Astrocyte of the spinal cord (primary cell): ENCODE results near the gene SMO.

Experiments
- DNase-seq: peaks from one replicate; pipeline ENCODE4 v3.0.0; 2011; ENCODE audit warnings: low read depth, low spot score
- H3K4me3 ChIP-seq: 2 replicates; pipeline ENCODE4 v1.5.1; 2011; ENCODE audit warnings: low read depth, mild to moderate bottlenecking, low read length, moderate library complexity
- in situ Hi-C: cut with HindIII; loops from 2 replicates; pipeline ENCODE4 v1.10.0; 2017; ENCODE audit warnings: low sequenced_read_pairs
- TF ChIP-seq, protein P1 (sequence below): IDR thresholded peaks from 2 replicates; pipeline ENCODE4 v1.5.1; 2012; ENCODE audit warnings: low read depth, mild to moderate bottlenecking, low read length, inconsistent platforms

Gene SMO

DNA sequence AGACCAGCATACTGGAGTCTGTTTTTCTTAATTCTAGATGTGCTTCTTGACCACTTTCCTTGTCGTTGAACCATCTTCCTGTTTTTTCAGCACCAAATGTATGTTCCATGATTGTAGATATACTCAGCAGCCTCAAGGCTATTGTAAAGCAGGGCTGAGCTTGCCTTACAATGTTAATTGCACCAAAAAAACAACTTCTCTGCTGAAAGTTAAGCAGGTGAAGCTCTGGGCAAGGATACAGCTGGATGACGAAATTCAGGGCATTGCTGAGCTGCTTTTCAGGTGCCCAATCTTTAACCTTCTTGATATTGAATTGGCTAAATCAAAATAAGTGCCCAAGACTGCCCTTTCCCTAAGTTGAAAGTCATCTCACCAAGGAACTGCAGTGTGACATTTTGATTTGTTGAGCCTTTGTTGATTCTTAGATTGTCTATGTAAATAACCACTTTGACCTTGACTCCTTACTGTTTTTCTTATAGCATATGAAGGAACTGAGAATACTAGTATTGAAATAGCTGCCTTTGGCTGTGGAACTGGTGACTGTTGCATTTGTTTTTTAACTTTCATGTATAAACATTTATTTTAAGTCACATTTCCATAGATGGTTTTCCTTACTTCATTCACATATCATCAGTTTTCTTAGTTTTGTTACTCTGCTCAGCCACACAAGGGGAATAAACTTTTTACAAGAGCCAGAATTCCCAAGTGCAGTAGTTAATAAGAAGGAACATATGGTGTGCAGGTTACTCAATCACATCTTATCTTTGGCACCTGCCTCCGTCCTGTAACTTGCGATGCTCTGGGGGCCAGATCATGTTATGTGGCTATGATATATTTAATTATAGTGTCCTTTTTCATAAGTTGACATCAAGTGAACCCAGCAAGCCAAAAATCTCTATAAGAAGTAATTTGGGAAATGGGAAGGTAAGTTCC is 39.5 kb downstream of the SMO start:
- in situ Hi-C loops: no loop called here
- TF ChIP-seq, protein P1, sequence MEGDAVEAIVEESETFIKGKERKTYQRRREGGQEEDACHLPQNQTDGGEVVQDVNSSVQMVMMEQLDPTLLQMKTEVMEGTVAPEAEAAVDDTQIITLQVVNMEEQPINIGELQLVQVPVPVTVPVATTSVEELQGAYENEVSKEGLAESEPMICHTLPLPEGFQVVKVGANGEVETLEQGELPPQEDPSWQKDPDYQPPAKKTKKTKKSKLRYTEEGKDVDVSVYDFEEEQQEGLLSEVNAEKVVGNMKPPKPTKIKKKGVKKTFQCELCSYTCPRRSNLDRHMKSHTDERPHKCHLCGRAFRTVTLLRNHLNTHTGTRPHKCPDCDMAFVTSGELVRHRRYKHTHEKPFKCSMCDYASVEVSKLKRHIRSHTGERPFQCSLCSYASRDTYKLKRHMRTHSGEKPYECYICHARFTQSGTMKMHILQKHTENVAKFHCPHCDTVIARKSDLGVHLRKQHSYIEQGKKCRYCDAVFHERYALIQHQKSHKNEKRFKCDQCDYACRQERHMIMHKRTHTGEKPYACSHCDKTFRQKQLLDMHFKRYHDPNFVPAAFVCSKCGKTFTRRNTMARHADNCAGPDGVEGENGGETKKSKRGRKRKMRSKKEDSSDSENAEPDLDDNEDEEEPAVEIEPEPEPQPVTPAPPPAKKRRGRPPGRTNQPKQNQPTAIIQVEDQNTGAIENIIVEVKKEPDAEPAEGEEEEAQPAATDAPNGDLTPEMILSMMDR: no peak
- DNase-seq: no peak
- no peak overlapping the region for H3K4me3 ChIP-seq

DNA sequence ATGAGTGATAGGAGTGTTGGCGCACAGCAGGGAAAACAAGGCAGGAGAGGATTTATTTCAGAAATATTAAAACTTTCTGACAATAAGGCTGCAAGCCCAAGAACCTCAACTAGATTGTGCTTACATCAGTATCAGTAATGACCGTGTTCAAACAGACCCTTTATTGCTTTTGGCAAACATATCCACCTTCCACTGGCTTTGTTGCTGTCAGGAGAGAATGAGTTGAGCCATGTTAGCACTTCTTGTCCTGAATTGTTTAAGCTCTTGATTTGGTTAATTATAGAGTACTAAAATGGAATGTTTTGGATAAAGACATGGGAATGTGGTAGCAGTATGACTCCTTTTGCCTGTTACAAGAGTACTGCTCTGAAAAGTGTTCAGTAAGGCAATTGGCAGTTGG is 40.2 kb downstream of the SMO start:
- no peak for DNase-seq
- in situ Hi-C loops: no loop called here
- no peak overlapping the region for H3K4me3 ChIP-seq
- TF ChIP-seq, protein P1: no peak

DNA sequence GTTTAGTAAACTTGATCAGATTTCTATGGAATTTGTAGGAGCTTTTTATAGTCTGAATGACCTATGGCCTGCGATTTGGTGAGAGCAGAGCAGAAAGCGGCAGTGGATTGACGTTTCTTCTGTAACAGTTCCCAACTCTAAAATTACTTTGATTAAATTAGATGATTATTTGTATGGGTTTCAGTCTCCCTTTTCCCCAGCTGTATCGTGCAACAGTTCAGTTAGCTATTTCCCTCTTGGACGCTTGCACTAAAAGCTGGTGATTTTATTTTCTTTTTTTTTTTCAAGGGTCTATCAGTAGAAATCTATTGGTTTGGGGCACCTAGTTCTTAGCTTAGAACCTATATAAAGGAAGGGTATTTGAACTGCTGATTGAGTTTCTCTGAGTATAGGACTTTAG is 43.2 kb downstream of the SMO start:
- no peak for DNase-seq
- in situ Hi-C loops: no loop called here
- H3K4me3 ChIP-seq: no peak overlapping the region
- TF ChIP-seq, protein P1: no peak

DNA sequence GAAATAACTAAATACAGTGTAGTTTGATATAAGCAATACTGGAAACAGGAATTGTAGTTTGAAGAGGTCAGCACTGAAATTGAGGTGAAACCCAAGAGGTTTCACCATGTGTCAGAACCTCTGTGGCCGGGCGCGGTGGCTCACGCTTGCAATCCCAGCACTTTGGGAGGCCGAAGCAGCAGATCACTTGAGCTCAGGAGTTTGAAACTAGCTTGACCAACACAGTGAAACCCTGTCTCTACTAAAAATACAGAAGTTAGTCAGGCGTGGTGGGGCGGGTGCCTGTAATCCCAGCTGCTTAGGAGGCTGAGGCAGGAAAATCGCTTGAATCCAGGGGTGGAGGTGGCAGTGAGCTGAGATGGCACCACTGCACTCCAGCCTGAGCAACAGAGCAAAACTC is 50.1 kb downstream of the SMO start:
- no peak overlapping the region for H3K4me3 ChIP-seq
- DNase-seq: no peak
- in situ Hi-C loops: no loop called here
- TF ChIP-seq, protein P1: no peak

DNA sequence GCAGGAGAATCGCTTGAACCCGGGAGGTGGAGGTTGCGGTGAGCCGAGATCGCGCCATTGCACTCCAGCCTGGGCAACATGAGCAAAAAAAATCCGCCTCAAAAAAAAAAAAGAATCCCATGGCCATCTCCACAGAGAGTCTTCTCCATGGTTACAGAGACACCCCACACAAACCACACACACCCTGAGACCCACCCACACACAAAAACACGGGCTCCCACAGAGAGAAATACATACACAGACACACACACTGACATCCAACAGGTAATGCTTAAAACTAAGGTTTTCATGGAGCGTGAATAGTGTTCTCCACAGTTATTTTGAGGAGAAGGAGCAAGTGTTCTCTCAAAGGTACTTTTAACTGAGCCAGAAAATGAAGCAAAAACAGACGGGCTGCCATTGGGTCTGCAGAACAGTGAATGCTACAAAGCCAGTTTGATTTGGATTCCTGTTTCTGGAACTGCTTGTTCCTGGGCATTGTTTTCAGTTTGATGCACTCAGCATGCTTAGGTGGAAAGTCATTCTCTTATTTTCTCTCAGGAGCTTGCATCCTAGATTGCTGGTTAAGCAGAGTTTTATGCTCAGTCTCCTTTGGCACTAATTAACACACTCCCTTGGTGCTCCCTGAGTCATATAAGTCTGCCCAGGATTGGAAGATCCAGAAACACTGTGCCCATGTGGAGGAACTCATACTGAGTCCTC is 51.8 kb downstream of the SMO start:
- no peak for DNase-seq
- in situ Hi-C loops: no loop called here

DNA sequence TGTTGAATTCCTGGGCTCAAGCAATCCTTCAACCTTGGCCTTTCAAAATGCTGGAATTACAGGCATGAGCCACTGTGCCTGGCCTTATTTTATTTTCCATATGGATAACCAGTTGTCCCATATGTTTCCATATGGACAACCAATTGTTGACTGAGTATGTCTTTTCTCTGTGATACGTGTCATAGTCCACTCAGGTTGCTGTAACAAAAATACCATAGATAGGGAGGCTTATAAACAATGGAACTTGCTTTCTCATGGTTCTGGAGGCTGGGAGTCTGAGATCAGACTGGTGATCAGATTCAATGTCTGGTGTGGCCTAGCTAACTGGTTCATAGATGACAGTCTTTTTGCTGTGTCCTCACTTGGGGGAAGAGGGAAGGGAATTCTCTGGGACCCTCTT is 55.8 kb downstream of the SMO start:
- no peak for DNase-seq
- no peak overlapping the region for H3K4me3 ChIP-seq
- TF ChIP-seq, protein P1: no peak
- in situ Hi-C loops: no loop called here

More for the DNA sequence above, 51.8 kb downstream of the SMO start:
- H3K4me3 ChIP-seq: no peak overlapping the region
- TF ChIP-seq, protein P1: no peak
